CD4-positive, alpha-beta T cell treated with Interleukin-10 for 1 hour (primary cell): ENCODE data around the gene DCAF11.

Experiments
- DNase-seq: peaks from one replicate; pipeline ENCODE4 v3.0.0-alpha.2; 2020

DCAF11 gene

GRCh38 chr14:24162093-24162492, 47.5 kb downstream of the DCAF11 start:
- DNase-seq: no peak

GRCh38 chr14:24164518-24164991, 50.0 kb downstream of the DCAF11 start:
- no peak for DNase-seq

GRCh38 chr14:24165785-24166184, 51.2 kb downstream of the DCAF11 start:
- DNase-seq: no peak

GRCh38 chr14:24167469-24168114, 53.0 kb downstream of the DCAF11 start:
- DNase-seq: no peak

GRCh38 chr14:24171422-24172260, 57.1 kb downstream of the DCAF11 start, which contains the start of gene REC8:
TSS of gene REC8 (plus strand) at chr14:24172080. CDS start at chr14:24172553, 473 bp downstream.
- peak; percentile 73 for DNase-seq

GRCh38 chr14:24172261-24172860, 57.8 kb downstream of the DCAF11 start:
- DNase-seq: no peak

- no peak for DNase-seq
Measured at GRCh38 chr14:24172871-24173281, 58.3 kb downstream of the DCAF11 start.
